Measurements from ENCODE around the gene NCKAP5L.

Gene NCKAP5L

GRCh38 chr12:49823951-49824350 lies 4.3 kb downstream of the NCKAP5L start:
- FAIRE-seq = no peak

GRCh38 chr12:49823350-49823749 lies 4.9 kb downstream of the NCKAP5L start:
- no peak for FAIRE-seq

- FAIRE-seq = no peak
Observed at GRCh38 chr12:49821373-49822287, 6.6 kb downstream of the NCKAP5L start.

- no peak for FAIRE-seq
Observed at GRCh38 chr12:49819786-49820185, 8.4 kb downstream of the NCKAP5L start.

GRCh38 chr12:49818241-49818895 lies 9.8 kb downstream of the NCKAP5L start:
- no peak for FAIRE-seq

- no peak for FAIRE-seq
Observed at GRCh38 chr12:49813131-49813530, 15.1 kb downstream of the NCKAP5L start.

GRCh38 chr12:49811961-49812401 lies 16.2 kb downstream of the NCKAP5L start:
- no peak for FAIRE-seq

GRCh38 chr12:49811136-49811535 lies 17.1 kb downstream of the NCKAP5L start:
- FAIRE-seq = no peak

GRCh38 chr12:49809906-49810389 lies 18.3 kb downstream of the NCKAP5L start:
- FAIRE-seq = no peak

GRCh38 chr12:49809381-49809905 lies 18.8 kb downstream of the NCKAP5L start:
- FAIRE-seq = no peak

GRCh38 chr12:49808686-49809380 lies 19.4 kb downstream of the NCKAP5L start:
- no peak for FAIRE-seq

- no peak for FAIRE-seq
Observed at GRCh38 chr12:49807991-49808580, 20.1 kb downstream of the NCKAP5L start.

GRCh38 chr12:49806877-49807276 lies 21.3 kb downstream of the NCKAP5L start:
- no peak for FAIRE-seq

GRCh38 chr12:49806321-49806813 lies 21.8 kb downstream of the NCKAP5L start:
- no peak for FAIRE-seq

- FAIRE-seq = no peak
Observed at GRCh38 chr12:49805409-49805808, 22.8 kb downstream of the NCKAP5L start.

GRCh38 chr12:49804821-49805220 lies 23.4 kb downstream of the NCKAP5L start:
- no peak for FAIRE-seq

- no peak for FAIRE-seq
Observed at GRCh38 chr12:49803693-49804450, 24.3 kb downstream of the NCKAP5L start.

GRCh38 chr12:49801141-49802063 lies 26.8 kb downstream of the NCKAP5L start:
- no peak for FAIRE-seq

GRCh38 chr12:49800421-49801140 lies 27.6 kb downstream of the NCKAP5L start:
- no peak for FAIRE-seq

- no peak for FAIRE-seq
Observed at GRCh38 chr12:49798934-49799333, 29.3 kb downstream of the NCKAP5L start.
